ENCODE measurements around the gene SLC26A5. TPM values are rescaled to one million over a fixed set of nuclear protein-coding genes. Genes with fewer than 3 reads are reported as not detected.

SLC26A5 gene
- total RNA-seq, 1 experiment from 2014 or later = 0.29 TPM

DNA sequence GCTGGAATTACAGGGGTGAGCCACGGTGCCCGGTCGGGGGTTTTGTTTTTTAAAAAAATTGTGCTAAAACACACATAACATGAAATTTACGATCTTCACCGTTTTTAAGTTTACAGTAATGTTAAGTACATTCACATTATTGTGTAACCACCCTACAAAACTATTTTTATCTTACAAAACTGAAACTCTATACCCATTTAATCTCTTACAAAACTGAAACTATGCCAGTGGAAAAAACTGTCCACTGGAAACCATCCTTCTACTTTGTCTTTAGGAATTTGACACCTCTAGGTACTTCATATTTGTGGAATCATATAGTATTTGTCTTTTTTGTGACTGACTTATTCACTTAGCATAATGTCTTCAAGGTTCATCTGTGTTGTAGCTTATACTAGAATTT, 99.6 kb downstream of the SLC26A5 start:
- CTCF ChIA-PET = no interaction called here
- Histone ChIP-seq H3F3A (ENCODE audit: low read length, unreplicated experiment) (no peaks in the 10 kb centered on the region), H3K9me3 (ENCODE audit: low read length) (no peaks in the 10 kb centered on the region), H3K4me1 (ENCODE audit: insufficient read depth, low read length) (peaks cover 35% of the 10 kb centered on the region), H3K36me3 (ENCODE audit: low read depth, low read length) (peaks cover 7% of the 10 kb centered on the region; the same call in 1 of the 2 replicates), H4K20me1 (ENCODE audit: low read length) (peaks cover 33% of the 10 kb centered on the region), H3K4me2 (ENCODE audit: low read length) (peak overlapping the region; percentile 90), H3K27ac (ENCODE audit: low read length) (no peak overlapping the region), H3K4me3 (ENCODE audit: low read length) (no peak overlapping the region; the same call in 1 of the 2 replicates), H3K9ac (ENCODE audit: low read length) (no peak overlapping the region), H3K79me2 (ENCODE audit: low read length) (peaks cover 85% of the 10 kb centered on the region), H3K27me3 (ENCODE audit: low read length) (no peaks in the 10 kb centered on the region), H3K9me2 (replicated peaks; ENCODE audit: low read length) (no peaks in the 10 kb centered on the region), H2AFZ (ENCODE audit: low read length) (0 out of 2 replicates have a peak overlapping the region, but pooled peaks have one; percentile 78)
- DNase-seq (no peak), ATAC-seq (no peak)
- intact Hi-C loops (cut with micrococcal nuclease) = loop anchor here (5.0 to 10.0 kb wide), 2 partner anchors 39 to 202 kb away; partner anchors contain the start of gene NAPEPLD
- TF ChIP-seq EZH2phosphoT487 (IDR thresholded peaks at IDR 0.05; ENCODE audit: borderline replicate concordance, low read length) = no peak
- TF ChIP-seq, protein P1, sequence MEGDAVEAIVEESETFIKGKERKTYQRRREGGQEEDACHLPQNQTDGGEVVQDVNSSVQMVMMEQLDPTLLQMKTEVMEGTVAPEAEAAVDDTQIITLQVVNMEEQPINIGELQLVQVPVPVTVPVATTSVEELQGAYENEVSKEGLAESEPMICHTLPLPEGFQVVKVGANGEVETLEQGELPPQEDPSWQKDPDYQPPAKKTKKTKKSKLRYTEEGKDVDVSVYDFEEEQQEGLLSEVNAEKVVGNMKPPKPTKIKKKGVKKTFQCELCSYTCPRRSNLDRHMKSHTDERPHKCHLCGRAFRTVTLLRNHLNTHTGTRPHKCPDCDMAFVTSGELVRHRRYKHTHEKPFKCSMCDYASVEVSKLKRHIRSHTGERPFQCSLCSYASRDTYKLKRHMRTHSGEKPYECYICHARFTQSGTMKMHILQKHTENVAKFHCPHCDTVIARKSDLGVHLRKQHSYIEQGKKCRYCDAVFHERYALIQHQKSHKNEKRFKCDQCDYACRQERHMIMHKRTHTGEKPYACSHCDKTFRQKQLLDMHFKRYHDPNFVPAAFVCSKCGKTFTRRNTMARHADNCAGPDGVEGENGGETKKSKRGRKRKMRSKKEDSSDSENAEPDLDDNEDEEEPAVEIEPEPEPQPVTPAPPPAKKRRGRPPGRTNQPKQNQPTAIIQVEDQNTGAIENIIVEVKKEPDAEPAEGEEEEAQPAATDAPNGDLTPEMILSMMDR (conservative IDR thresholded peaks at IDR 0.05; ENCODE audit: low read depth, low read length) = no peak
- TF ChIP-seq EZH2 (IDR thresholded peaks at IDR 0.05; ENCODE audit: low read length, unreplicated experiment) = no peak
- POLR2A ChIA-PET (ENCODE audit: unreplicated experiment) = no interaction called here
- no TSS peak for BruUV-seq (replicated peaks)

DNA sequence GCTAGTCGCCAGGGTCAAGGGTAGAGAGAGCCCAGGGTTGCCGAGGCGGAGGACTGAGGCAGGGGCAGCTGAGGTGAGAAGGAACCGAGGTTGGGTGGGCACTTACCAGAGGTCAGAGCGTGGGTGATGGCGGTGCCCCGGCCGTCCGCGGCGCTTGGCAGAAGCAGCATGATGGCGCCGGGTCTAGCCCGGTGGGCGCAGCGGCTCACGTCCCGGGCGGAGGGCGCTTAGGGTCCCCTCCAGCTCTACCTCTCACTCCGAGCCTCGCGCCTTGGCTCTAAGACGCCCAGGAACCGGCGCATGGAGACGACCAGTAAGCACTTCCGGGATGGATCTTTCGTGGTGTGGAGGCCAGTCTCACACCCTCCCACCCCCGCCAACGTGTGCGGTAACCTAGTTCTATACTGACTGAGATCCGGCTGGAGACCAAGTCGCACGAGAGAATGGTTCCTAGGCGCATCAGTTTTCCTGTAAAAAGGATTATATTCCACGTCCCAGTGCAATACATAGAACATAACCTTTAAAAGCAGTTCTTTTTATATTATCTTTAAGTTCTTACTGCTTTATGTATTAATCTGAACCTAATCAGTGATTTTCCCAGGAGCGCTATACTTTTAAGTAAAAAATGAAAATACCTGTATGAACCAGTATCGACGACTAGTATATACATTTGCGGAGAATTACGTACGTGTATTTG, 101.4 kb downstream of the SLC26A5 start, which contains the start of gene DNAJC2:
DNAJC2 (minus strand) TSS at position 315 of the 697 bp plus-strand sequence; CDS start at position 170, 145 bp downstream.
- ATAC-seq (peak; percentile 83), DNase-seq (peak; percentile 88)
- no TSS peak for BruUV-seq (replicated peaks)
- H3K9ac ChIP-seq (ENCODE audit: low read length) = peak within 1 kb of the TSS; percentile 97
- H3F3A ChIP-seq (ENCODE audit: low read length, unreplicated experiment) = no peaks in the 10 kb centered on the region
- peak within 1 kb of the TSS; percentile 71 for H3K27ac ChIP-seq (ENCODE audit: low read length)
- TF ChIP-seq EZH2 (IDR thresholded peaks at IDR 0.05; ENCODE audit: low read length, unreplicated experiment) = no peak
- TF ChIP-seq EZH2phosphoT487 (IDR thresholded peaks at IDR 0.05; ENCODE audit: borderline replicate concordance, low read length) = no peak
- TF ChIP-seq, protein P1 (conservative IDR thresholded peaks at IDR 0.05; ENCODE audit: low read depth, low read length) = no peak
- H3K27me3 ChIP-seq (ENCODE audit: low read length) = no peaks in the 10 kb centered on the region
- CTCF ChIA-PET = no interaction called here
- no peaks in the 10 kb centered on the region for H3K9me3 ChIP-seq (ENCODE audit: low read length)
- intact Hi-C loops (cut with micrococcal nuclease) = loop anchor here (1.0 to 10.0 kb wide), 3 partner anchors 37 to 200 kb away; partner anchors contain the start of gene NAPEPLD
- H3K4me2 ChIP-seq (ENCODE audit: low read length) = peak within 1 kb of the TSS; percentile 88
- H4K20me1 ChIP-seq (ENCODE audit: low read length) = peaks cover 24% of the 10 kb centered on the region
- peaks cover 17% of the 10 kb centered on the region for H3K4me1 ChIP-seq (ENCODE audit: insufficient read depth, low read length)
- peaks cover 85% of the 10 kb centered on the region for H3K79me2 ChIP-seq (ENCODE audit: low read length)
- peak within 1 kb of the TSS; percentile 88 for H3K4me3 ChIP-seq (ENCODE audit: low read length)
- no peaks in the 10 kb centered on the region for H3K9me2 ChIP-seq (replicated peaks; ENCODE audit: low read length)
- H2AFZ ChIP-seq (ENCODE audit: low read length) = peak within 1 kb of the TSS; percentile 93
- H3K36me3 ChIP-seq (ENCODE audit: low read depth, low read length) = peaks cover 21% of the 10 kb centered on the region; the same call in 1 of the 2 replicates
- POLR2A ChIA-PET (ENCODE audit: unreplicated experiment) = no interaction called here
